ENCODE data around the gene GPC6.

Gene GPC6

GRCh38 chr13:93525087-93525486 lies 298.5 kb downstream of the GPC6 start:
- TF ChIP-seq, protein P1, sequence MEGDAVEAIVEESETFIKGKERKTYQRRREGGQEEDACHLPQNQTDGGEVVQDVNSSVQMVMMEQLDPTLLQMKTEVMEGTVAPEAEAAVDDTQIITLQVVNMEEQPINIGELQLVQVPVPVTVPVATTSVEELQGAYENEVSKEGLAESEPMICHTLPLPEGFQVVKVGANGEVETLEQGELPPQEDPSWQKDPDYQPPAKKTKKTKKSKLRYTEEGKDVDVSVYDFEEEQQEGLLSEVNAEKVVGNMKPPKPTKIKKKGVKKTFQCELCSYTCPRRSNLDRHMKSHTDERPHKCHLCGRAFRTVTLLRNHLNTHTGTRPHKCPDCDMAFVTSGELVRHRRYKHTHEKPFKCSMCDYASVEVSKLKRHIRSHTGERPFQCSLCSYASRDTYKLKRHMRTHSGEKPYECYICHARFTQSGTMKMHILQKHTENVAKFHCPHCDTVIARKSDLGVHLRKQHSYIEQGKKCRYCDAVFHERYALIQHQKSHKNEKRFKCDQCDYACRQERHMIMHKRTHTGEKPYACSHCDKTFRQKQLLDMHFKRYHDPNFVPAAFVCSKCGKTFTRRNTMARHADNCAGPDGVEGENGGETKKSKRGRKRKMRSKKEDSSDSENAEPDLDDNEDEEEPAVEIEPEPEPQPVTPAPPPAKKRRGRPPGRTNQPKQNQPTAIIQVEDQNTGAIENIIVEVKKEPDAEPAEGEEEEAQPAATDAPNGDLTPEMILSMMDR (conservative IDR thresholded peaks at IDR 0.05; ENCODE audit: low read depth, low read length), result no peak
- DNase-seq (ENCODE audit: low read depth), result no peak

GRCh38 chr13:93527748-93528297 lies 301.2 kb downstream of the GPC6 start:
- no peak for DNase-seq (ENCODE audit: low read depth)
- TF ChIP-seq, protein P1 (conservative IDR thresholded peaks at IDR 0.05; ENCODE audit: low read depth, low read length), result no peak
- H3K4me3 ChIP-seq (ENCODE audit: low read length), result no peak overlapping the region

More at GRCh38 chr13:93525087-93525486, 298.5 kb downstream of the GPC6 start:
- H3K4me3 ChIP-seq (ENCODE audit: low read length), result no peak overlapping the region

DNA sequence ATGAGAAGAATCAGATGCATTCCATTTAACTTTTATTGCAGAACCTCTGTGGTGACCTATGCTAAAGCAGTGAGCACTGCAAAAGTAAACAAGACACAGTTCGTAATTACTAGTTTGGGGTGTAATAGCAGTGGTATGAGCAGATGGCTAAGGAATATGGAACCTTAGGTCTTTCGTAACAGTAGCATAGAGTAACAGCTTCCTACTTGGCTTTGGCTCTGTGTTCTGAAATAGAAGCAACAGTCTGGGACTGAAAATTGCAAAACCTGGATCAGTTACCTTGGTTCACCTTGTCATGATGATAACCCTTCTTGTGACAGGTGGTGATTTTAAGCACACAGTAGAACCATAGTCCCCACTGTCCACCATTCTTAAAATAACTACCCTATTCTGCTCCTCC lies 303.4 kb downstream of the GPC6 start:
- no peak for DNase-seq (ENCODE audit: low read depth)
- H3K4me3 ChIP-seq (ENCODE audit: low read length), result no peak overlapping the region
- TF ChIP-seq, protein P1 (conservative IDR thresholded peaks at IDR 0.05; ENCODE audit: low read depth, low read length), result no peak

DNA sequence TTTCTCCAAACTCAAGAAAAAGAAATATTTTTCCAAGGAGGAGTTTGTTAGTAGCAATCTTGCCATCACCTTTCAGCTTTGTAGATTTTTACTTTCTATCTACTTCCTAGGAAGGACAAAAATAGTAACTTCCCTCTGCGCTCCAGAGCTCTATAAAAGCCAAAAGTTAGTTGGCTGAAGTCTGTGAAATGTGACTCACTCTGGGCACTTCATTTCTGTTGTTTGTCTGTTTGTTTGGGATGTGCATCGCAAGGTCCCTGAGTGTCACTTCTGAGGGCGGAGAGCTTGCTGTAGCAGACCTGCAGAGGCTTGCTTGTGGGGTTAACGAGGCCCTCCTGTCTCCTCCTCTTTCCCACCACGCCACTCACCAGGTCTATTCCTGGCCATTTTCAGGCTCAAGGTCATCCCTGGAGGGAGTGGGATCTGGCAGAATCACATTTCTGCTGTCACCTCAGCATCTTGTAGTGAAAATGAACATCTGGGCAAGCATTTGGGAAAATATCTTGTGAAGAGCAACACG lies 307.6 kb downstream of the GPC6 start:
- H3K4me3 ChIP-seq (ENCODE audit: low read length), result no peak overlapping the region
- DNase-seq (ENCODE audit: low read depth), result no peak
- TF ChIP-seq, protein P1 (conservative IDR thresholded peaks at IDR 0.05; ENCODE audit: low read depth, low read length), result no peak

GRCh38 chr13:93535251-93535650 lies 308.6 kb downstream of the GPC6 start:
- no peak overlapping the region for H3K4me3 ChIP-seq (ENCODE audit: low read length)
- no peak for DNase-seq (ENCODE audit: low read depth)
- TF ChIP-seq, protein P1 (conservative IDR thresholded peaks at IDR 0.05; ENCODE audit: low read depth, low read length), result no peak

- no peak for DNase-seq (ENCODE audit: low read depth)
- H3K4me3 ChIP-seq (ENCODE audit: low read length), result no peak overlapping the region
- TF ChIP-seq, protein P1 (conservative IDR thresholded peaks at IDR 0.05; ENCODE audit: low read depth, low read length), result no peak
These were observed 313.3 kb downstream of the GPC6 start for GRCh38 chr13:93539914-93540313.

DNA sequence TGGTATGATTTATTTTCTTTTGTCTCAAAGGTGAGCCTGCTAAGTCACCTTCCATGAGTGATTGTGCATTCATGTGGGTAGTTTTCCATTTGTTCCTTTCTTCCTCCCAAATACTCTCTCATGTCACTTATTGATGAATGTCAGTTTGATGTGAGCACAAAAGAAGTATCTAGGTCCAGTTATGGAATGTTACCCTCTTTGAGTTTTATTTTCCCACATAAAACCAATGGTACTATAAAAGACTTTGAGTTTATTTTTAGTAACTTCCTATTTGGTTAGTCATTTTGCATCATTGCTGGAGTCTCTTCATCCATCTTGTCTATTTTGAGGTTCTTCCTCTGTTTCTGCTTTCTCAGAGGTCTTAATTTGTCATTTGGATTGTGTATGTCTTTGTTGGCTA lies 321.3 kb downstream of the GPC6 start:
- TF ChIP-seq, protein P1 (conservative IDR thresholded peaks at IDR 0.05; ENCODE audit: low read depth, low read length), result no peak
- DNase-seq (ENCODE audit: low read depth), result no peak
- no peak overlapping the region for H3K4me3 ChIP-seq (ENCODE audit: low read length)
